SH-SY5Y (cell line): ENCODE measurements around the gene CLUH.

Experiments used
- GATA2 ChIP-seq: IDR thresholded peaks from 2 replicates; pipeline ENCODE4 v1.6.1; 2011; ENCODE audit warnings: mild to moderate bottlenecking, low read depth, low read length
- GATA3 ChIP-seq: IDR thresholded peaks from 2 replicates; pipeline ENCODE4 v1.6.1; 2011; ENCODE audit warnings: low read depth, mild to moderate bottlenecking, low read length, moderate library complexity

CLUH gene

GRCh38 chr17:2709183-2709661 lies 2.3 kb downstream of the CLUH start:
- no peak for TF ChIP-seq GATA2
- TF ChIP-seq GATA3: no peak

- TF ChIP-seq GATA2 (no peak), GATA3 (no peak)
These were observed 2.9 kb downstream of the CLUH start for GRCh38 chr17:2708585-2709182.

DNA sequence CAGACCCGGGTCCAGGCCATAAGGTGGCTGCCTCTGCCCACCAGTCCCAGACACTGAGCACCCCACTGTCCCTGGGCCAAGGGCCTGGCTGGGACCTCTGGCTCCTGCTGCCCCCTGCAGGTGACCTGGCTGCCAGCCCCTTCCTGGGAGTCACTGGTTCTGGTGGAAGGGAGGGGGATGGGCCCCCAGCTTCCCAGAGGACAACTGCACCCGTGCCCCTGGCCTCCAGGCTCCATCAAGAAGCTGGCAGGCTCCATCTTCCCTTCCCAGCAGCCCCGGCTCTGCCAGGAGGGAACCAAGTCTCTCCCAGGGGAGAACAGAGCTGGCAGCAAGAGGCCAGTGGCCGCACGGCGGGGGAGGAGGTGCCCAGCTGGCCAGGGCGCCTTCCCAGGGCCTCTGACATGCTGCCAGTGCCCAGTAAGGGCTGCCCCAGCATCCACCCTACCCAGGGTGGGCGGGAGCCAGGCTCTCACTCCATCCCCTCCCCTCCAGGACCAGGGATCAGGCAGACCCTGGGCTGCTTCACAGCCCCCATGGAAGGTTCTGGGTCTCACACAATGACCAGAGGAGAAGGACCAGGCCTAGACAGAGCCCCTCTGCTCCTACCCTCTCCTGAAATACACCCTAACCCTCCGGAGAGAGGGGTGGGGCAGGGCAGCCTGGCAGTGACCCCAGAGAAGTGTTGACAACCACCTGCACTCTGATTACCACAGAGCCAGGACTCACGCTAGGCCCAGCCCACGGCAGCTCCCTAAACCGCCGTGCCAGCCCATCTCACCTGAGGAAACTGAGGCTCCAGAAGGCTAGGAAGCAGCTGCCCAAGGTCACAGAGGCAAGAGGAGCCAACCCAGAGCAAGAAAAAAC lies 3.6 kb downstream of the CLUH start:
- no peak for TF ChIP-seq GATA2
- no peak for TF ChIP-seq GATA3

- no peak for TF ChIP-seq GATA3
- no peak for TF ChIP-seq GATA2
These were observed 4.6 kb downstream of the CLUH start for GRCh38 chr17:2706911-2707510.

GRCh38 chr17:2705888-2706795 lies 5.4 kb downstream of the CLUH start:
- no peak for TF ChIP-seq GATA3
- no peak for TF ChIP-seq GATA2

DNA sequence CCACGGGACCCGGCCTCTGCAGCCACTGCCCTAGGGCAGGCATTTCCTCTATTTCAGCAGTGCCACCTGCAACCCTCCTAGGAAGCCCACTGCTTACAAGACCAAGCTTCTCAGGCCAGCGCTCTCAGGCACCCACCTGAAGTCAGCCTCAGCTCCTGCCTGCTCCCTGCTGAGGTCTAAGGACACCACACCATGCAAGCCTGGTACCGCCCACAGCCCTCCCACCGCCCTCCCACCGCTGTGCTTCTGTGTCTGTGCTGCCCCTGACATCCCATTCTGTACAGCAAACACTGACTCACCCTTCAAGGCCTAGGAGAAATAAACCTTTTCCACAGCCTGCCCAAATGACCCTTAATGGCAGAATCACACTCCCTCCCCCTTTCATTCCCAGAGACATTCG lies 6.3 kb downstream of the CLUH start:
- TF ChIP-seq GATA2 (no peak), GATA3 (no peak)

GRCh38 chr17:2704890-2705248 lies 6.7 kb downstream of the CLUH start:
- TF ChIP-seq GATA3 (no peak), GATA2 (no peak)

DNA sequence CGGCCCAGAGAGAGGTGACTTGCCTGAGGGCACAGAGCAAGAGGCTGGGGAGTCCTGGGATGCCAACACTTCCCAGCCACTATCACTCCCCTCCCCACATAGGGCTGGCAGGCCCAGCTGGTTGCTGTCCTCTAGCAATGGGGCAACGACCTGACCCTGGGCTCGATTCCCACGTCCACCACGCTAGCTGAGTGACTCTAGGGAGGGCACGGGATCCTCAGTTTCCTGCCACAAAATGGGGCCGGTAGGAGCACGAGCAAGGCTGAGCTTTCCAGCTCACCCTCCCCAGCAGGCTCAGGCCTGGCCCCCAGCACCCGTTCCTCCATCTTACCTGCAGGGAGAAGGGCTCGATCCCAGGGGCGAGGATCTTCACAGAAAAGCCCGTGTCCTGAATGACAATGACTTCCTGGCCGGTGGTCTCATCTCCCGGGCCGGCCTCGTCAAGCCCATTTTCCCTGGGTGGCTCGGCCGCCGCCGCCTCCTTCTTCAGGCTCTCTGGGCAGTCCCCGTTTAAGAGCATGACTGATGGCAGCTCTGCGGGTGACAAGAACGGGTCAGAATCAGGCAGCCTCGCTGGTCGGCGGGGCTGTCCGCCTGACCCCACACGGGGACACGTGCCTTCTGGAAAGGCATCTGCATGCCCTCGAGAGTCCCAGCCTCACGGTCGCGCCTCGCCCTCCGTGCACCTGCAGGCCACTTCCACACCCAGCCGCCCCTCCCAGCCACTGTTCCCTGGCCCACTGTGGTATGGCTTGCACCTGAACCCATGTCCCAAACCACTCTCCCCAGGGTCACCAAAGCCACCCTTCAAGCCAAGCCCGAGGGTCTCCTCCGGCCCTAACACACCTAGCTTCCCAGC lies 7.3 kb downstream of the CLUH start:
- TF ChIP-seq GATA3 (no peak), GATA2 (no peak)

DNA sequence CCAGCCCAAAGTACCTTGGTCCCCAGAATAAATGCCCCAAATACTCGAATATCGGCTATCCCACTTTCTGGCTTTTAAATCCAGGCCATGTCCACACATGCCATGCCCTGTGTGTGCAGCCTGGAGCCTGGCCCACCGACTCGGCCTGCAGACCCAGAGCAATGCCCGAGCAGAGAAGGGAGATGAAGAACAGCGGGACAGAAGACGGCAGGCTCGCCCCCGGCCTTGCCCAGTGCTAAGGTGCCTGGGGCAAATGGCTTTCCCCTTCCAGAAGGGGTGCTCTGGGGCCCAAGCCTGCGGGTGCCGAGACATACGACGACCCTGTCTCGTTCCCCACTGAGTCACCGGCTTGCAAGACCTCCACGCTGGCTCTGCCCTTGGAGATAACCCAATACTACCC lies 8.0 kb downstream of the CLUH start:
- TF ChIP-seq GATA3: no peak
- no peak for TF ChIP-seq GATA2

- TF ChIP-seq GATA2 (no peak), GATA3 (no peak)
These were observed 8.4 kb downstream of the CLUH start for GRCh38 chr17:2703181-2703580.

- TF ChIP-seq GATA2: no peak
- no peak for TF ChIP-seq GATA3
These were observed 9.4 kb downstream of the CLUH start for GRCh38 chr17:2701996-2702741.
